Heart right ventricle (tissue), 16 donors: ENCODE data around the gene AKAP13. TPM values are rescaled to one million over a fixed set of nuclear protein-coding genes. Genes with fewer than 3 reads are reported as not detected.

ENCODE experiments used
- ATAC-seq, 8 donors: fragments of 200-7000 bp; cut with Tn5 transposase; one replicate each; pipeline ENCODE4 v1.9.1; 2020; ENCODE audit warnings: mild to moderate bottlenecking in 8 of 8, moderate library complexity in 8 of 8, moderate number of reproducible peaks in 1 of 8
- DNase-seq, 2 donors: peaks; one replicate each; pipeline ENCODE4 v3.0.0-alpha.2; 2020
- H3K27ac ChIP-seq, 10 donors: fragments of 200-600 bp; sonication (generic) in 2 of 10; one replicate each; pipeline versions ENCODE4 v1.5.0 to v1.8.0; 2020 to 2022; ENCODE audit warnings: mild to moderate bottlenecking in 3 of 10
- H3K27me3 ChIP-seq, 7 donors: fragments of 200-600 bp; one replicate each; pipeline ENCODE4 v1.8.0; 2021 to 2022; ENCODE audit warnings: mild to moderate bottlenecking in 2 of 7
- H3K36me3 ChIP-seq, 9 donors: fragments of 200-600 bp; sonication (generic) in 1 of 9; one replicate each; pipeline versions ENCODE4 v1.5.0 to v1.8.0; 2020 to 2022; ENCODE audit warnings: mild to moderate bottlenecking in 2 of 9
- H3K4me1 ChIP-seq, 9 donors: fragments of 200-600 bp; sonication (generic) in 1 of 9; one replicate each; pipeline versions ENCODE4 v1.5.0 to v1.8.0; 2020 to 2022; ENCODE audit warnings: mild to moderate bottlenecking in 4 of 9
- H3K4me3 ChIP-seq, 10 donors: fragments of 200-600 bp; sonication (generic) in 2 of 10; one replicate each; pipeline versions ENCODE4 v1.5.0 to v1.8.0; 2020 to 2022; ENCODE audit warnings: mild to moderate bottlenecking in 7 of 10, moderate library complexity in 2 of 10
- H3K9me3 ChIP-seq, 11 donors: fragments of 200-600 bp in 10 of 11; sonication (generic) in 2 of 11; one replicate each; pipeline versions ENCODE4 v1.5.0 to v1.8.0; 2013 to 2022; ENCODE audit warnings: mild to moderate bottlenecking in 2 of 11, control low read depth in 1 of 11, moderate library complexity in 1 of 11
- WGBS, 2 donors: extraction: QIAGEN DNeasy Blood & Tissue Kit; methylation state at CpG; one replicate each; pipeline ENCODE4 v1.1.7; 2013; ENCODE audit warnings: inconsistent platforms in 1 of 2; 5-methylcytosine and 5-hydroxymethylcytosine counted together
- intact Hi-C, 10 donors: fragments of 100-400 bp; cut with DNase I; formaldehyde crosslinking; loops; one replicate each; pipeline versions ENCODE4 v1.11.1 to v1.14.2; 2022
- polyA plus RNA-seq, 2 donors: library from polyadenylated mRNA; stranded (reverse); fragments of 200-250 nt; gene quantifications; one replicate each; pipeline ENCODE4 v1.2.3, GENCODE V29; 2013
- total RNA-seq, 10 donors: library from RNA; stranded (reverse); fragmentation: NEBNext Ultra II Directional in 3 of 10; extraction: Animal tissue kit (Norgen Biotek cat#: 25700) in 3 of 10; gene quantifications; one replicate each; pipeline versions ENCODE4 v1.2.1 to v1.2.4, GENCODE V29; 2021 to 2023
- TF ChIP-seq, protein P1 (sequence below), 9 donors: fragments of 200-600 bp; sonication (generic) in 2 of 9; IDR thresholded peaks; one replicate each; pipeline versions ENCODE4 v1.5.0 to v1.8.0; 2021 to 2022; ENCODE audit warnings: antibody characterized with exemption in 9 of 9, mild to moderate bottlenecking in 5 of 9, moderate library complexity in 1 of 9
- donor health status: Arrhythmogenic right ventricular cardiomyopathy.
- donor health status: ischemic (EF 13 %, LVEDD 7.1; RV severe dilation, severe dysfunction).
- donor health status: healthy with polysubstance abuse.
- donor health status: DM: no; HTN: yes; CAD: no.
- donor health status: DM: no; HTN: no; CAD: no.
- donor health status: ischemic (EF 25% LVEDD 6.9; RV normal size, moderate dysfunction).
- donor health status: ischemic (EF 25% LVEDD 5.7; RV mildly dilated, moderate dysfunction).
- donor health status: healthy.
- donor health status: DM: yes; HTN: yes; CAD: no.
- donor health status: Ischemic cardiomyopathy.
- donor health status: ischemic (EF 35%, LVEDD 5.7; RV mildly dilated, moderate dysfunction).
- donor health status: nonischemic (EF 11% LVEDD 7.7; RV severe dilation, severe dysfunction).
- donor health status: DM: yes; HTN: yes; CAD: no.
- donor health status: PGD.
- donor health status: ischemic (EF 29% LVEDD 5.4; RV normal size, mild dysfunction).
- donor health status: nonischemic (EF 23%, LVEDD 6.1; RV moderate dilation, normal function).

Gene AKAP13
- total and polyA plus RNA-seq, 12 donors = 89.3 to 645 (median 480) TPM

- TF ChIP-seq, protein P1, sequence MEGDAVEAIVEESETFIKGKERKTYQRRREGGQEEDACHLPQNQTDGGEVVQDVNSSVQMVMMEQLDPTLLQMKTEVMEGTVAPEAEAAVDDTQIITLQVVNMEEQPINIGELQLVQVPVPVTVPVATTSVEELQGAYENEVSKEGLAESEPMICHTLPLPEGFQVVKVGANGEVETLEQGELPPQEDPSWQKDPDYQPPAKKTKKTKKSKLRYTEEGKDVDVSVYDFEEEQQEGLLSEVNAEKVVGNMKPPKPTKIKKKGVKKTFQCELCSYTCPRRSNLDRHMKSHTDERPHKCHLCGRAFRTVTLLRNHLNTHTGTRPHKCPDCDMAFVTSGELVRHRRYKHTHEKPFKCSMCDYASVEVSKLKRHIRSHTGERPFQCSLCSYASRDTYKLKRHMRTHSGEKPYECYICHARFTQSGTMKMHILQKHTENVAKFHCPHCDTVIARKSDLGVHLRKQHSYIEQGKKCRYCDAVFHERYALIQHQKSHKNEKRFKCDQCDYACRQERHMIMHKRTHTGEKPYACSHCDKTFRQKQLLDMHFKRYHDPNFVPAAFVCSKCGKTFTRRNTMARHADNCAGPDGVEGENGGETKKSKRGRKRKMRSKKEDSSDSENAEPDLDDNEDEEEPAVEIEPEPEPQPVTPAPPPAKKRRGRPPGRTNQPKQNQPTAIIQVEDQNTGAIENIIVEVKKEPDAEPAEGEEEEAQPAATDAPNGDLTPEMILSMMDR (IDR thresholded peaks at IDR 0.05) = no peak
- ATAC-seq = no peak
- peaks cover 0 to 100% (median 32%) of the 10 kb centered on the region in 9 donors for H3K36me3 ChIP-seq
- peaks cover 0 to 59% (median 4%) of the 10 kb centered on the region in 9 donors for H3K4me1 ChIP-seq
- no peaks in the 10 kb centered on the region for H3K27me3 ChIP-seq
- H3K9me3 ChIP-seq = no peaks in the 10 kb centered on the region
- peak overlapping the region in 1 of 10 donors; percentile 16 for H3K27ac ChIP-seq
- intact Hi-C loops = no loop called here
- no peak for DNase-seq
- WGBS, 2 donors = 84 to 87% methylated on average over 4 of the region's 4 CpGs
- H3K4me3 ChIP-seq = no peak overlapping the region
Measured at GRCh38 chr15:85679231-85679630, 298.8 kb downstream of the AKAP13 start.

- Histone ChIP-seq H3K4me1 (peaks cover 0 to 47% (median 9%) of the 10 kb centered on the region in 9 donors), H3K9me3 (no peaks in the 10 kb centered on the region), H3K27me3 (no peaks in the 10 kb centered on the region), H3K27ac (peak overlapping the region in 7 of 10 donors; percentile 2 to 42 (median 24)), H3K36me3 (peaks cover 0 to 100% (median 41%) of the 10 kb centered on the region in 9 donors), H3K4me3 (no peak overlapping the region)
- 54 to 58% methylated on average over 4 of the region's 4 CpGs for WGBS, 2 donors
- DNase-seq (no peak), ATAC-seq (no peak)
- intact Hi-C loops = loop anchor here in 1 of 10 donors (10.0 kb wide), 1 partner anchor 57 kb away; no protein-coding TSS in a partner anchor
- TF ChIP-seq, protein P1 (IDR thresholded peaks at IDR 0.05) = no peak
Measured at GRCh38 chr15:85681386-85681785, 301.0 kb downstream of the AKAP13 start.

GRCh38 chr15:85684174-85684710, 303.8 kb downstream of the AKAP13 start:
- H3K36me3 ChIP-seq = peaks cover 0 to 99% (median 46%) of the 10 kb centered on the region in 9 donors
- H3K27me3 ChIP-seq = no peaks in the 10 kb centered on the region
- peak overlapping the region in 1 of 10 donors; percentile 11 for H3K4me3 ChIP-seq
- peaks cover 0 to 68% (median 31%) of the 10 kb centered on the region in 9 donors for H3K4me1 ChIP-seq
- no peaks in the 10 kb centered on the region for H3K9me3 ChIP-seq
- WGBS, 2 donors = 63 to 65% methylated on average over 6 of the region's 6 CpGs
- no peak for DNase-seq
- TF ChIP-seq, protein P1 (IDR thresholded peaks at IDR 0.05) = no peak
- peak overlapping the region in 8 of 10 donors; percentile 12 to 66 (median 32) for H3K27ac ChIP-seq
- peak; percentile 30 to 85 (median 68) for ATAC-seq
- intact Hi-C loops = loop anchor here in 1 of 10 donors (10.0 kb wide), 1 partner anchor 59 kb away; no protein-coding TSS in a partner anchor

DNA sequence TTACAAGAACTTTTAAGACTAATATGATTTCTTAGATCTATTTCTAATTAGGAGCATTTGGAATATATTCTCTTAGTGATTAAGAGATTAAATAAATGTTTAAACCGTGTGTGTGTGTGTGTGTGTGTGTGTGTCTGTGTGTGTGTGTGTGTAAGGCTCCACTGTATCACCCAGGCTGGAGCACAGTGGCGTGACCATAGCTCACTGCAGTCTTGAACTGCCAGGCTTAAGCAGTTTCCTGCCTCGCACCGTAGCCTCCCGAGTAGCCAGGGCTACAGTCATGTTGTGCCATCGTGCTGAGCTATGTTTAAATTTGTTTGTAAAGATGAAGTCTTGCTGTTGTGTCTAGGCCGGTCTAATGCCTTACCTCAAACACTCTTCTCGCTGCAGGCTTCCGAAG, 305.0 kb downstream of the AKAP13 start:
- 43 to 62% methylated on average over 9 of the region's 9 CpGs for WGBS, 2 donors
- intact Hi-C loops = loop anchor here in 1 of 10 donors (10.0 kb wide), 1 partner anchor 61 kb away; no protein-coding TSS in a partner anchor
- Histone ChIP-seq H3K4me3 (no peak overlapping the region), H3K9me3 (no peaks in the 10 kb centered on the region), H3K4me1 (peaks cover 0 to 76% (median 40%) of the 10 kb centered on the region in 9 donors), H3K27me3 (no peaks in the 10 kb centered on the region), H3K27ac (peak overlapping the region in 7 of 10 donors; percentile 15 to 93 (median 29)), H3K36me3 (peaks cover 0 to 97% (median 39%) of the 10 kb centered on the region in 9 donors)
- DNase-seq = no peak
- TF ChIP-seq, protein P1 (IDR thresholded peaks at IDR 0.05) = no peak
- ATAC-seq = peak in 6 of 8 donors; percentile 33 to 59 (median 55)
